Tibial nerve (tissue), 4 donors: ENCODE data around the gene PTGDS. TPM values are rescaled to one million over a fixed set of nuclear protein-coding genes. Genes with fewer than 3 reads are reported as not detected.

ENCODE experiments used
- DNase-seq, 2 donors: peaks; one replicate each; pipeline ENCODE4 v3.0.0-alpha.2; 2019; ENCODE audit warnings: low spot score in 2 of 2
- H3K27ac ChIP-seq, 4 donors: fragments of 200-600 bp; sonication (generic) in 3 of 4; one replicate each; pipeline ENCODE4 v1.5.1; 2017 to 2019; ENCODE audit warnings: mild to moderate bottlenecking in 1 of 4
- H3K27me3 ChIP-seq, 2 donors: fragments of 200-600 bp; sonication (generic) in 1 of 2; one replicate each; pipeline versions ENCODE4 v1.5.1 to v1.6.0; 2017 to 2019
- H3K36me3 ChIP-seq, 3 donors: fragments of 200-600 bp; sonication (generic); one replicate each; pipeline ENCODE4 v1.5.1; 2018 to 2019
- H3K4me1 ChIP-seq, 4 donors: fragments of 200-600 bp; sonication (generic) in 3 of 4; one replicate each; pipeline ENCODE4 v1.5.1; 2017 to 2019
- H3K4me3 ChIP-seq, 4 donors: fragments of 200-600 bp; sonication (generic) in 3 of 4; one replicate each; pipeline ENCODE4 v1.5.1; 2017 to 2019; ENCODE audit warnings: mild to moderate bottlenecking in 1 of 4, moderate library complexity in 1 of 4
- H3K9me3 ChIP-seq, 4 donors: fragments of 200-600 bp; sonication (generic) in 3 of 4; one replicate each; pipeline ENCODE4 v1.5.1; 2017 to 2019
- EP300 ChIP-seq, 2 donors: sonication (generic); formaldehyde crosslinking; IDR thresholded peaks; one replicate each; pipeline ENCODE4 v1.6.1; 2017; ENCODE audit warnings: antibody characterized with exemption in 2 of 2, mild to moderate bottlenecking in 1 of 2
- POLR2A ChIP-seq, 2 donors: fragments of 450-650 bp; IDR thresholded peaks; one replicate each; pipeline ENCODE4 v1.6.1; 2017; ENCODE audit warnings: antibody characterized with exemption in 2 of 2, mild to moderate bottlenecking in 2 of 2, moderate library complexity in 2 of 2
- WGBS, 2 donors: methylation state at CpG; one replicate each; pipeline ENCODE4 v1.1.5; 2018; 5-methylcytosine and 5-hydroxymethylcytosine counted together
- total RNA-seq, 4 donors: library from RNA; depleted of rRNA; stranded (reverse); fragments of >200 nt; gene quantifications; one replicate each; pipeline ENCODE4 v1.1.0, GENCODE V29; 2016
- TF ChIP-seq, protein P1 (sequence below), 5 experiments: fragments of 200-600 bp in 3 of 5; fragments of 450-650 bp in 2 of 5; sonication (generic) in 3 of 5; IDR thresholded peaks; one replicate each; pipeline ENCODE4 v1.5.1; 2016 to 2019; ENCODE audit warnings: antibody characterized with exemption in 5 of 5, mild to moderate bottlenecking in 3 of 5, moderate library complexity in 2 of 5

The PTGDS gene
- total RNA-seq, 4 donors from 2014 or later: 1,059 to 8,972 (median 6,550) TPM

DNA sequence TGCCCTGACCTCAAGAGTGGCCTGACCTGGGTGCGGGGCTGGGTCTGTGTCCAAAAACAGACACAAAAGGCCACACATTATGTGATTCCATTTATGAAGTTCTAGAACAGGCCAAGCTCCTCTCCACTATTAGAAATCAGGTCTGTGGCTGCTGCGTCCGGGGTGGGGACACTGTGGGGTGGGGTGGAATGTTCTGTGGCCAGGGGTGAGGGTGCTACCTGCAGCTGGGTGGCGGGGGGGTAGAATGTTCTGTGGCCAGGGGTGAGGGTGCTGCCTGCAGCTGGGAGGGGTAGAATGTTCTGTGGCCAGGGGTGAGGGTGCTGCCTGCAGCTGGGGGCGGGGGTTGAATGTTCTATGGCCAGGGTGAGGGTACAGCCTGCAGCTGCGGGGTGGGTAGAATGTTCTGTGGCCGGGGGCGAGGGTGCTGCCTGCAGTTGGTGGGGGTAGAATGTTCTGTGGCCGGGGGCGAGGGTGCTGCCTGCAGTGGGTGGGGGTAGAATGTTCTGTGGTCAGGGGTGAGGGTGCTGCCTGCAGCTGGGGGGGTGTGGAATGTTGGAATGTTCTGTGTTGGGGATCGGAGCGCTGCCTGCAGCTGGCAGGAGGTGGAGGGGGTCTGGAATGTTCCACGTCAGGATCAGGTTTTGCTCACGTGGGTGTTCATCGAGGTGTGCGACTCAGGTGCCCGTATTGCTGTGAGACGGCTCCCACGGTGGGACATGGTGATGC, 16.9 kb upstream of the PTGDS start:
- H3K36me3 ChIP-seq: no peaks in the 10 kb centered on the region
- H3K4me3 ChIP-seq: no peak overlapping the region
- H3K9me3 ChIP-seq: no peaks in the 10 kb centered on the region
- peak overlapping the region; percentile 41 to 88 (median 76) for H3K27ac ChIP-seq
- H3K27me3 ChIP-seq: no peaks in the 10 kb centered on the region
- 57 to 63% methylated on average over 16 to 19 of the region's 19 CpGs for WGBS, 2 donors
- TF ChIP-seq POLR2A (IDR thresholded peaks at IDR 0.05): no peak
- TF ChIP-seq, protein P1, sequence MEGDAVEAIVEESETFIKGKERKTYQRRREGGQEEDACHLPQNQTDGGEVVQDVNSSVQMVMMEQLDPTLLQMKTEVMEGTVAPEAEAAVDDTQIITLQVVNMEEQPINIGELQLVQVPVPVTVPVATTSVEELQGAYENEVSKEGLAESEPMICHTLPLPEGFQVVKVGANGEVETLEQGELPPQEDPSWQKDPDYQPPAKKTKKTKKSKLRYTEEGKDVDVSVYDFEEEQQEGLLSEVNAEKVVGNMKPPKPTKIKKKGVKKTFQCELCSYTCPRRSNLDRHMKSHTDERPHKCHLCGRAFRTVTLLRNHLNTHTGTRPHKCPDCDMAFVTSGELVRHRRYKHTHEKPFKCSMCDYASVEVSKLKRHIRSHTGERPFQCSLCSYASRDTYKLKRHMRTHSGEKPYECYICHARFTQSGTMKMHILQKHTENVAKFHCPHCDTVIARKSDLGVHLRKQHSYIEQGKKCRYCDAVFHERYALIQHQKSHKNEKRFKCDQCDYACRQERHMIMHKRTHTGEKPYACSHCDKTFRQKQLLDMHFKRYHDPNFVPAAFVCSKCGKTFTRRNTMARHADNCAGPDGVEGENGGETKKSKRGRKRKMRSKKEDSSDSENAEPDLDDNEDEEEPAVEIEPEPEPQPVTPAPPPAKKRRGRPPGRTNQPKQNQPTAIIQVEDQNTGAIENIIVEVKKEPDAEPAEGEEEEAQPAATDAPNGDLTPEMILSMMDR (IDR thresholded peaks at IDR 0.05): no peak
- TF ChIP-seq EP300 (IDR thresholded peaks at IDR 0.05): no peak
- no peak for DNase-seq
- H3K4me1 ChIP-seq: peaks cover 0 to 69% (median 15%) of the 10 kb centered on the region in 4 donors

DNA sequence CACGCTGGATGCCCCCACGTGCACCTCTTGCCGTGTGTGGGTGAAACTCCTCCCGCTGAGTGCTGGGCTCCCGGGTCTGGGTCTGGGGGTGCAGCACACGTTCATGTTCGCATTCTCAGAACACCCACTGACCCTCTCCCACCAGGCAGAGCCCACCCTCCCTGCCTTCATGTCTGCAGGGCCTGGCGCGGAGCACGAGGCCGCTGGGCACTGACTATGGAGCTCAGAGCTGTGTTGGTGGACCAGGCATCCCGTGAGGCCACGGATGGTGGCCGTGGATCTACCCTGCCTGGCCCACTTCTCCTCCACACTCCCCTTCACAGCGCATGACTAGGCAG, 16.4 kb upstream of the PTGDS start:
- no peak overlapping the region for H3K4me3 ChIP-seq

DNA sequence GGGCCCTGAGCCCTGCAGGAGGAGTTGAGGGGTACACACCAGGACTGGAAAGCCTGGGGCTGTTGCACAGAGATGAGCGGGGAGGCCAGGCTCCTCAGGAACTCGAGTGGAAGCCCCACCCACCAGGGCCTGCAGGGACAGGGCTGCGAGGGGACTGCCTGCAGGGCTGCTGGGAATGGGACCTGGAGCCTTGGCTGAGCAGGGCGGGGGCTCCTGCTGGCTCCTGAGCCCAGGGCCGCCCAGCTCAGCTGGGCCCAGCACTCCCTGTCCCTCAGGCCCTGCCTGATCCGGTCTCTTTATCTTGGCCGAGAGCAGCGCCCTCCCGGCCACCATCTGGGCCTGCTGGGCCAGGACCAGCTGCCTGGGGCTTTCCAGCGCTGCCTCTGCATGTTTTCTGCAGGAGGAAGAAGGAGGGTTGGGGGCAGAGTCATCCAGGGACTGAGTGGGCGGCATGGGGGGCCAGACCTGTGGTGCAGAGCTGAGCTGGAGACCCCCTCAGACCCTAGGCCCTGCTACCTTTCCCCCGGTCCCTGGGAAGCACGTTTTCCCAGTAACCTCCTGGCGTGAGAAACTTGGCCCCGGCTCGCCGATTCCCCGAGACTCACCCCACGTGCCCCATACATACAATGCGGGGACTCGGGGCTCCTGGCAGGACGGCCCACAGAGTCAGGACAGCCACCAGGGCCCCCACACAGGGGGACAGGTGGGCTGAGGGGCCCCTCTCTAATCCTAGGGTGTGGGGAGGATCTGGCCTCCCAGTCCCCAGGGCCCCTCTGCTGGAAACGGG, 15.8 kb upstream of the PTGDS start:
- Histone ChIP-seq H3K36me3 (no peaks in the 10 kb centered on the region), H3K4me1 (peaks cover 0 to 78% (median 23%) of the 10 kb centered on the region in 4 donors), H3K27ac (peak overlapping the region; percentile 41 to 88 (median 60)), H3K27me3 (no peaks in the 10 kb centered on the region), H3K9me3 (no peaks in the 10 kb centered on the region), H3K4me3 (no peak overlapping the region)
- no peak for DNase-seq
- TF ChIP-seq EP300 (IDR thresholded peaks at IDR 0.05) (peak in 1 of 2 donors; percentile 23), POLR2A (IDR thresholded peaks at IDR 0.05) (no peak)
- 64 to 72% methylated on average over 19 to 21 of the region's 23 CpGs for WGBS, 2 donors

More for the DNA sequence above, 16.4 kb upstream of the PTGDS start:
- Histone ChIP-seq H3K27ac (peak overlapping the region; percentile 41 to 88 (median 60)), H3K9me3 (no peaks in the 10 kb centered on the region), H3K36me3 (no peaks in the 10 kb centered on the region), H3K4me1 (peaks cover 0 to 73% (median 17%) of the 10 kb centered on the region in 4 donors), H3K27me3 (no peaks in the 10 kb centered on the region)
- DNase-seq: no peak
- 76 to 85% methylated on average over 11 to 14 of the region's 15 CpGs for WGBS, 2 donors
- TF ChIP-seq EP300 (IDR thresholded peaks at IDR 0.05) (no peak), POLR2A (IDR thresholded peaks at IDR 0.05) (no peak)
- TF ChIP-seq, protein P1 (IDR thresholded peaks at IDR 0.05): no peak

DNA sequence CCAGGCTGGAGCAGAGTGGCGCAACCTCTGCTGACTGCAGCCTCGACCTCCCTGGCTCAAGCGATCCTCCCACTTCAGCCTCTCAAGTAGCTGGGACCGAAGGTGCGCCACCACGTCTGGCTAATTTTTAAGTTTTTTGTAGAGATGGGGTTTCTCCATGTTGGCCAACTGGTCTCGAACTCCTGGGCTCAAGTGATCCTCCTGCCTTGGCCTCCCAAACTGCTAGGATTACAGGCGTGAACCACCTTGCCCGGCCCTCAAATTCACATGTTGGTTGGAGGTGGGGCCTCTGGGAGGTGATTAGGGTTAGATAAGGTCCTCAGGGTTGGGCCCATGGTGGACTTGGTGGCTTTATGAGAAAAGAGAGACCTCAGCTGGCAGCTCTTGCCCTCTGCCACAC, 15.1 kb upstream of the PTGDS start:
- Histone ChIP-seq H3K4me1 (peaks cover 0 to 80% (median 24%) of the 10 kb centered on the region in 4 donors), H3K4me3 (no peak overlapping the region), H3K27ac (peak overlapping the region in 3 of 4 donors; percentile 52 to 88 (median 67)), H3K9me3 (no peaks in the 10 kb centered on the region), H3K27me3 (no peaks in the 10 kb centered on the region), H3K36me3 (no peaks in the 10 kb centered on the region)
- DNase-seq: no peak
- TF ChIP-seq, protein P1 (IDR thresholded peaks at IDR 0.05): no peak
- no peak for TF ChIP-seq EP300 (IDR thresholded peaks at IDR 0.05)
- no peak for TF ChIP-seq POLR2A (IDR thresholded peaks at IDR 0.05)
- WGBS, 2 donors: 93 to 98% methylated on average over 9 of the region's 9 CpGs

DNA sequence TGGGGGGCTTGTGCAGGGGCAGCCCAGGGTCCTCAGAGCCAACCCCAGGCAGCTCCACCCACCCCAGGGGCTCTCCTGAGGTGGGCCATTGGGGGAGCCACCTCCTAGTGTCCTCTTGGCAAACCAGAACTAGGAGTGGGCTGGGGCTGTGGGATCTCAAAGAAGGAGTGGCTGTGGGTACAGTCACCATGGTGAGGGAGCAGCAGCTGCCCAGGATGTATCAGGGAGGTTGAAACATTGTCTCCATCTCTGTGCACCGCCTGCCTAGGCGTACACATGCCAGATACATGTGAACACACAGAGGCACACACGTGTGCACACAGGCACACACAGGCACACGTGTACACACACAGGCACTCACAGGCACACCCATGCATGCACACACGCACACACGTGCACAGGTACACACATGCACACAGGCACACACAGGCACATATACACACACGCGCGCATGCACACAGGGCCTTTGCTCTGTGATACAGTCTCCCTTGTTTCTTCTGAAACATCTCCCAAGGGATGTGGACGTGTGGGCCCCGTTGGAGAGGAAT, 14.5 kb upstream of the PTGDS start:
- Histone ChIP-seq H3K36me3 (no peaks in the 10 kb centered on the region), H3K9me3 (no peaks in the 10 kb centered on the region), H3K4me1 (peaks cover 0 to 80% (median 24%) of the 10 kb centered on the region in 4 donors), H3K4me3 (no peak overlapping the region), H3K27me3 (no peaks in the 10 kb centered on the region), H3K27ac (peak overlapping the region in 2 of 4 donors; percentile 50 to 88)
- no peak for DNase-seq
- no peak for TF ChIP-seq POLR2A (IDR thresholded peaks at IDR 0.05)
- TF ChIP-seq, protein P1 (IDR thresholded peaks at IDR 0.05): no peak
- TF ChIP-seq EP300 (IDR thresholded peaks at IDR 0.05): no peak
- WGBS, 2 donors: 70 to 83% methylated on average over 11 of the region's 11 CpGs
